8988T (cell line): Measurements from ENCODE around the gene SLC37A2.

Experiments used
- DNase-seq: peaks from one replicate; pipeline ENCODE4 v3.0.0; 2011

Gene SLC37A2

GRCh38 chr11:125071435-125071834, 8.3 kb downstream of the SLC37A2 start:
- DNase-seq, result peak; percentile 7

GRCh38 chr11:125071846-125072217, 8.7 kb downstream of the SLC37A2 start:
- DNase-seq, result no peak

- DNase-seq, result peak; percentile 4
These were observed 9.3 kb downstream of the SLC37A2 start for GRCh38 chr11:125072218-125072960.

GRCh38 chr11:125072961-125073590, 10.0 kb downstream of the SLC37A2 start:
- DNase-seq, result peak; percentile 7

DNA sequence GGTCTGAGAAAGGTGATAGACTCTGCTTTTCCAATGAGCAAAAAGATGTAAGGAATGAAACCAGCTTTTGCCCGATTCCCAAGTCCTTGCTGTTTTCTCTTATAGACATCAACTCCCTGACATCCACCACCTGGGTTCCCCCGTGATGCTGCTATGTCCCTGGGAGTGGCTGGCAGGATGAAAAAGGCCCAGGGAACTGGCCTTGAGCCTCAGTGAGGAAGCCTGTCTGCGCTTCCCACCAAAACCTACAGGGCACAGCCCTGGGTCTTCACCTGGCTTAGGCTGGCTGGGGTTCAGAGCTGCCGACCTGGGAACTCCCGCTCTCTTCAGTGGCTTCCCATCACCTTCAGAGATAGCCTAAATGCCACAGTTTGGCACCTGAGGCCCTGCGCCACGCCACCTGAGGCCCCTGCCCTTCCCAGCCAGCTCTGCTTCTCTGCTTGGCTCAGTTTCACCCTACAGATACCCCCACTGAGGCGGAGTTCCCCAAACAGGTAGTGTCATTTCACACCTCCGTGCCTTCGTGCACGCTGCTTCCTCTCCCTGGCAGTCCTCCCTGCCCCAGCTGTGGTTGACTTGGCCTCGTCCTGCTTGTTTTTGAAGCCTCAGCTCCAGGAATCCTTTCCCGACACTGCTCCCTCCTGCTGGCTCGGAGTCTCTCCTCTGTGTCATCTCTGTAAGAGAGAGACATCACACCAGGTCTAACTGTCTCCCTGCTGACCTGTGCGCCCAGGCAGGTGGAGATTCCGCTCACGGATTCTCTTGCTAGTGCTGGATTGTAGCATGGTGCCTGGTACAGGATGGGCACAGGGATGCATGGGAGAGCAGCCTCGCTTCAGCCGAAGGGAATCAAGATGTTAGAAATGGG, 10.7 kb downstream of the SLC37A2 start:
- DNase-seq, result peak; percentile 16

DNA sequence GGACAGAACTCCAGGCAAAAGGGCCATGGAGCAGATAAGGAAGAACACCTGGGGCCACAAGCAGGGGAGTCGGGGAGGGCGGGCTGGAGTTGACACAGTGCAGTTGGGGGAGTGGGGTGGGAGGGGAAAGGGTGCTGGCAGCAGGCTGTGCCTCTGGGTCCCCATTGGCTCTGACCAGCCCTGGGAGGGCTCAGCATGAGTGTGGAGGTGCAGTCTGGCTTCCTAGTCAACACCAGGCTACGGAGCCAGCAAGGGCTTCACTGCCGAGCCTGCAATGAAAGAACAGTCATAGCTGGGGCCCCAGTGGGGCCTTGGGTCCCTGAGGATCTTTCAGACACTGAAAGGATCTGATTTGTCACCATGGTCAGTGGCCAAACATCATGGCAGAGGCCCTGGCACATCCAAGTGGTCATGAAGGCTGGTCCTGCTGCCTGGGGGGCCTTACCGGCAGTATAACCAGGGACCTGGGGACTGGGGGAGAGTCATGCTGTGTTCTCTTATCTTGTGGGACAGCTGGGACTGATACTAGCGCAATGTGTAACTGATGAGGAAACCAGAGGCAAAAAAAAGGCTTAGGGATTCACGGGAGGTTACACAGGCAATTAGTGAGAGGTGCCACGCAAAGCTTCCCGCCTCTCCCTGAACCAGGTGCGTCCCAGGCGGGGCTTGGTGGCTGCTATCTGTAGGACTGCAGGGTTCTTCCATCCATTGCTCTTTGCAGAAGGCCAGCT, 11.6 kb downstream of the SLC37A2 start:
- peak; percentile 20 for DNase-seq

DNA sequence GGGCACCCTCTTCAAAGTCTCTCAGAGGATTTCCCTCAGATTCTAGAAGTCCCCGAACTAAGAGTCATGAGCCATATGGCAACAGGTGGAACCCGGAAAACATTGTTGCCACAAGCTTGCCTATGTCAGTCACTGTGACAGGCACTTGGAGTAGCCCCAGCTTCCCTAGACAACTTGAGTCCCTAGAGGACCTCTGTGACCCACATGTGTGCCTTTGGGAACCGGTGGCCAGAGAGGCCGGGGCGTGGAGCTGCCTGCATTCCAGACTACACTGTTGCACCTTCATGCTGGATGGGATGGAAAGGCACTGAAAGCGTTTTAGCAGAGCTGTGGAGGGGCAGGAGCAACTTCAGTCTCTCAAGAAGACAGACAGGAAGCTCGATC, 12.1 kb downstream of the SLC37A2 start:
- peak; percentile 6 for DNase-seq

DNA sequence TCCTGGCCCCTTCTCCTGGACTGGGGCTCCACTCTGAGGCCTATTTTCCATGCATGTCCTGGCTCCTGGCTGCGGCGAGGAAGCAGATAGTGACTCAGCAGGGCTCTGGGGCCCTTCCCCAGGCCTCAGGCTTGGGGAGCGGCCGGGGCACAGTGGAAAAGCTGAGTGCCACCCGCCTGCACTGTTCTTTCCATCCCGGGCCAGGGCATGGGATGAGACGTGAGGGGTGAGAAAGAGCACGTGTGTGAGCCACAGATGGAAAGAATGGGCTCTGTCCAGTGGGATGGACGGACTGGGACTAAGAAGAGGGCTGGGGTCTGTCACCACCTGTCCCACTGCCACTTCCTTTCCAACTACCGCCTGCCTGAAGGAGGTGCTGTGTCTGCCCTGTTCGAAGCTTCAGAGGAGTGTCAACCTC, 12.8 kb downstream of the SLC37A2 start:
- DNase-seq, result peak; percentile 13

DNA sequence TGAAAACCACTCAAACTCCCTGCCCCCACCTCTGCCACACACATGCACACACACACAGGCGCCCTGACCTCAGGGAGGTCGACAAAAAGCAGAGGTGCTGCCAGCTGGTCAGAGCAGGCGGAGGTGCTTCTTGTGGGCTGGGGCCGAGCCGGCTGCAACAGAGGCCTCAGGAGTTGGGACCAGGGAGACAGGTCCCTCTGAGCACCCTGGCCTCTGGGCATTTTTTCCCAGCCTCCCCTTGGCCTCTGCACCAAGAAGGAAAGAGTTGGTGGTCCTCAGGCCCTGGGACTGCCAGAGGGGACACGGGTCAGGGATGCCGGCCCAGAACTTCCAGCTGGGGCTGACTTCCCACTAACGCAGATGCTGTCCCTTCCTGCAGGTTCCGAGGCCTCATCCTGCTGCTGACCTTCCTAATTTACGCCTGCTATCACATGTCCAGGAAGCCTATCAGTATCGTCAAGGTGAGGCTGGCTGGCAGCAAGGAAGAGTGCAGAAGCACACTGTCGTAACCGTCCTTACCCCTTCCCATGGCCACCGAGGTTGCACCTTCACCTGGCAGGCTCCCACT, 13.4 kb downstream of the SLC37A2 start:
- peak; percentile 5 for DNase-seq

- no peak for DNase-seq
These were observed 14.9 kb downstream of the SLC37A2 start for GRCh38 chr11:125078016-125078415.

DNA sequence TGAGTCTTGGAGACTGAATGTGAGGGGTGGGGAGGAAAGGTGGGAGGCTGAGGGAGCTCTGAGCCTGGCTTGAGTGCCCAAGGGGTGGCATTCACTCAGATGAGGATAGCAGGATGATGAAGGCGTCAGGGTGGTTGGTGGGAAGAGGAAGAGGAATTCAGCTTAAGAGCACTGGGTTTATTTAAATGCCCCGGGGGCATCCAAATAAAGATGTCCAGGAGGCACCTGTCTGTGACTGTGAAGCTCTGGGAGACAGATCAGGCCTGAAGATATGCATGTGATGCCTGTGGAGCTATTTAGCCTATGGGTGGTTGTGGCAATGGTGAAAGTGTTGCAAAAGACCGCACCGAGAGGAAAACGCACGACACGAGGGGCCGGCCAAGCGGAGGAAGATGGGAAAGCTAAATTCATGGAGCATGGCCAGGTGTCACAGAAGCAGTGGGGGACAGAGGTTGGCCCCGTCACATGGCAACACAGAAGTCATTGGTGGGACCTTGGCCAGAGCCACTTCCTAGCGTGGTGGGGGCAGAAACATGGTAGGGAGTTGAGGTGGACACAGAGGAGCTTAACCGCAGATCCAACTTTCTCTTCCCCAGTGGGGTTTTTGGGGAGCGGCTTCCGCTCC, 15.5 kb downstream of the SLC37A2 start:
- DNase-seq, result no peak

- no peak for DNase-seq
These were observed 16.2 kb downstream of the SLC37A2 start for GRCh38 chr11:125079151-125079877.

DNA sequence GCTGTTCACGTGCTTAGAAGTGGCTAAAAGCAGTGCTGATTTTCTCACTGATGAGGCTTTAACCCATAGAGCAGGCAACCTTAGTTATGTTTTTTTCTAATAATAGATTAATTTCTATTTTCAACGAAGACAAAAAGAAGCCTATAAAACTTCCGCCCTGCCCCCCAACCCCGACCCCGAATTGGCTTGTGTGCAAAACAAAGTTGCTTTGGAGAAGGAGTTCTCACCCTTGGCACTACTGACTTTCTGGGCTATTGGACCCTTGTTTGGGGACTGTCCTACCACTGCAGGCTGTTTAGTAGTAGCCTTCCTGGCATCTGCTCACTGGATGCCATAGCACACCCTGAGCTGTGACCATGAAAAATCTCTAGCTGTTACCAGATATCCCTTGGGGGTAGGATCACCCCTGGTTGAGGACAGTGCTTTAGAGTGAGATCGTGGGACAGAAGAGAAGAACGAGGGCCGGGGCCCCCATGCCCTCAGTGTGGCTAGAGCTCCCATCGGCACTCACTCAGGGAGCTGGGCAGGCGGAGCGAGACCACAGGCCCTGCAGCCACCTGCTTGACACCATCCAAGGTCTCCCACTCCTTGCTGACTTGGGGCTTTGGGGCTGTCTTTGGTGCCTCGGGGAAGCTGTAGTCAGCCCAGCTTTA, 16.9 kb downstream of the SLC37A2 start:
- DNase-seq, result no peak

- DNase-seq, result no peak
These were observed 17.4 kb downstream of the SLC37A2 start for GRCh38 chr11:125080531-125080911.

- DNase-seq, result no peak
These were observed 18.1 kb downstream of the SLC37A2 start for GRCh38 chr11:125081098-125081798.

DNA sequence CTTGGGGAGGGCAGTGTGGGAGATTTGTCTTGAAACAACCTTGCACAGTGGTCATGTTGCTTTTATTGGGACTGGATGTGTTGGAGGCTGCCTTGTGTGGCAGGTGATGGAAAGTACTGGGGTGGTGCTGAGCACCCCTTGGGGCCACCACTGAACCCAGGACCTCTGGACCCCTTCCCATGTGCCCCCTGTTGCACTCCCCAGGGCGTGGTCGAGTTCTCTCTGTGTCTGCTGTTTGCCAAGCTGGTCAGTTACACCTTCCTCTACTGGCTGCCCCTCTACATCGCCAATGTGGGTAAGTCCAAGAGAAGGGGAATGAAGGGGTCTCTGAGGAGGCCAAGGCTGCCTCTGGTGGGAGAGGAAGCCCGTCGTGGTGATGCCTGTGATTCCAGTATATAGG, 18.9 kb downstream of the SLC37A2 start:
- no peak for DNase-seq

DNA sequence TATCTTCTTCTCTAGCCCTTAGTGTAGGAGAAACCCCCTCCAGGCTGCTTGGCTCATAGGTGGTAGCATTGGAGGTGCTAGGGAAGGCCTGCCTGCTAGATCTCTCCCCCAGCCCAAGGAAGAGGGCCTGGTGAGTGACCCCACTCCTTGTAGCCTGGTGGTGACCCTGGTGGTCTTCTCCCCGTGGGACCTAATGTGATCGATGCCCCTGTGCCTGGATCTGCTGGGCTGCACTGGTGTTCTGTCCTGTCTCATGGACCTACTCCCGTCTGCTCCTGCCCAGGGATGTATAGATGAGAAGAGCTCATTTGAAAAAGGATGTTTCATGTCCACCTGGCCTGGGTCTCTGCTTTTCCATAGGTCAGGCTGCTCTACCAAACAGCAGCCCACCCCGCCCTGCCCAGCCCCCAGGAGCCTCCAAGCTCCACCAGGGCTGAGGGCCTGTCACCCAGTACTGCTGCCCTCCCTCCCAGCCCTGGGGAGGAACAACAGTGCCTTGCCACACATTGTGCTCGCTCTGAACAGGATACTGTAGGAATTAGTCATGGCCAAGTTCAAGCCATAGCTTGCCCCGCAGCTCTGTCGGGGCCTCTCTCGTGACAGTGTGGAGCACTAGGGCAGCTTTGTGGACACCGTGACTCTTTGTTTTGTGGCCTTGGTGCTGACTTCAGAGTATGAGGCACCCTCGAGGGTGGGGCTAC, 19.7 kb downstream of the SLC37A2 start:
- no peak for DNase-seq

GRCh38 chr11:125083312-125084056, 20.4 kb downstream of the SLC37A2 start:
- DNase-seq, result no peak

GRCh38 chr11:125084057-125084416, 20.9 kb downstream of the SLC37A2 start:
- no peak for DNase-seq
